NB4 (cell line): ENCODE data around the gene SMPD3.

ENCODE experiments used
- MYC ChIP-seq: IDR thresholded peaks from 2 replicates; pipeline ENCODE4 v1.6.1; 2011; ENCODE audit warnings: low read depth, low read length
- POLR2A ChIP-seq: IDR thresholded peaks from 2 replicates; pipeline ENCODE4 v1.6.1; 2011; ENCODE audit warnings: mild to moderate bottlenecking; ENCODE audit not compliant: insufficient read length; ENCODE audit errors: extremely low read depth
- TF ChIP-seq, protein P1 (sequence below): IDR thresholded peaks from one replicate; pipeline ENCODE4 v1.5.1; 2012; ENCODE audit warnings: low read depth, low read length

DNA sequence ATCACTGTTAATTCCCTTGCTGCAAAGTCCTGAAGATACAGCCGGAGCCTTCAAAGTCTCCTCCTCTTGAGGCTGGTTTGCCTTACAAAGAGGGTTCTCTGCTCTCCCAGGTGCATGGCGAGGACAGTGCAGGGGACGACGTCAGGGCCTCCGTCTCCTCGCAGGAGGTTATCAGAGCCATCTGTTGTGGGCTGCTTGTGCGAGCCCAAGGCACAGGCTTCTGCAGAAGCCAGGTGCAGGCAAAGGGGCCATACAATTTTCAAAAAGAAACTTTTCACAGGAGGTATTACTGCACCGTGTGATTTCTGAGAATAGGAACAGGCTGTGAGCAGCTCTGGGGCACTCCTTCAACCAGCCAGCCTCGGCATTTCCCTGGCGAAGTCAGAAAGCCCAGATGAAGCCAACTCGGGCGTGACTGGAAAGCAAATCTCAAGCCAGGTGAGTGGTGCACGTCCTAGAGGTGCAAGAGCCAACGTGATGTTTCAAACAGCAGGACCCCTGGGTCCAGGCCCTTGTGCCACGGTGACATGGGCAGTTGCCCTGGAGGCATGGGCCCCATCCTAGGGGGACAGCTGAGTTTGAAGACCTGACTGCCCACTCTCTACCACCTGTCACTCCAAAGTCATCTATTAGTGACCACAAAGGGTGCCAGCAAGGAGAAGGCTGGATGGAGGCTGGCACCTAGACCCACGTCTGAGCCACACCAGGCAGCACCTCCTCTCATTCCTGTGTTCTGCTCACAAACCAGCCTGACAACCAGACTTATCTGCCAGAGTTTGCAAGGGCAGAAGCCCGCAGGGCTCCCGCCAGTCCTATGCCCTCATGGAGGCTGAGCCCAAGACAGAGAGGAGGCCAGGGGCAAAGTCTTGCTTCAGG, 68.6 kb downstream of the SMPD3 start:
- TF ChIP-seq, protein P1, sequence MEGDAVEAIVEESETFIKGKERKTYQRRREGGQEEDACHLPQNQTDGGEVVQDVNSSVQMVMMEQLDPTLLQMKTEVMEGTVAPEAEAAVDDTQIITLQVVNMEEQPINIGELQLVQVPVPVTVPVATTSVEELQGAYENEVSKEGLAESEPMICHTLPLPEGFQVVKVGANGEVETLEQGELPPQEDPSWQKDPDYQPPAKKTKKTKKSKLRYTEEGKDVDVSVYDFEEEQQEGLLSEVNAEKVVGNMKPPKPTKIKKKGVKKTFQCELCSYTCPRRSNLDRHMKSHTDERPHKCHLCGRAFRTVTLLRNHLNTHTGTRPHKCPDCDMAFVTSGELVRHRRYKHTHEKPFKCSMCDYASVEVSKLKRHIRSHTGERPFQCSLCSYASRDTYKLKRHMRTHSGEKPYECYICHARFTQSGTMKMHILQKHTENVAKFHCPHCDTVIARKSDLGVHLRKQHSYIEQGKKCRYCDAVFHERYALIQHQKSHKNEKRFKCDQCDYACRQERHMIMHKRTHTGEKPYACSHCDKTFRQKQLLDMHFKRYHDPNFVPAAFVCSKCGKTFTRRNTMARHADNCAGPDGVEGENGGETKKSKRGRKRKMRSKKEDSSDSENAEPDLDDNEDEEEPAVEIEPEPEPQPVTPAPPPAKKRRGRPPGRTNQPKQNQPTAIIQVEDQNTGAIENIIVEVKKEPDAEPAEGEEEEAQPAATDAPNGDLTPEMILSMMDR = no peak
- no peak for TF ChIP-seq POLR2A
- TF ChIP-seq MYC = no peak
